Cardiac fibroblast (primary cell): Measurements from ENCODE around the gene KCNMB2.
"Not testable (repeated sequence)": the region's sequence is repeated elsewhere in the genome, so short reads cannot be mapped to it uniquely, and the experiment has no call there.

ENCODE experiments used
- DNase-seq, 2 donors: peaks; one replicate each; pipeline versions ENCODE4 v3.0.0 to v3.0.0-alpha.2; 2010; ENCODE audit warnings: low read depth in 2 of 2
- H3K4me3 ChIP-seq, 2 donors: replicated peaks in 1 of 2; 1 replicate in 1 of 2; 2 replicates in 1 of 2; pipeline ENCODE4 v1.5.1; 2011; ENCODE audit warnings: low read depth in 2 of 2, low read length in 2 of 2, mild to moderate bottlenecking in 2 of 2, moderate library complexity in 1 of 2
- TF ChIP-seq, protein P1 (sequence below): IDR thresholded peaks from one replicate; pipeline ENCODE4 v1.5.1; 2011; ENCODE audit warnings: low read depth, mild to moderate bottlenecking, low read length, inconsistent platforms

KCNMB2 gene

DNA sequence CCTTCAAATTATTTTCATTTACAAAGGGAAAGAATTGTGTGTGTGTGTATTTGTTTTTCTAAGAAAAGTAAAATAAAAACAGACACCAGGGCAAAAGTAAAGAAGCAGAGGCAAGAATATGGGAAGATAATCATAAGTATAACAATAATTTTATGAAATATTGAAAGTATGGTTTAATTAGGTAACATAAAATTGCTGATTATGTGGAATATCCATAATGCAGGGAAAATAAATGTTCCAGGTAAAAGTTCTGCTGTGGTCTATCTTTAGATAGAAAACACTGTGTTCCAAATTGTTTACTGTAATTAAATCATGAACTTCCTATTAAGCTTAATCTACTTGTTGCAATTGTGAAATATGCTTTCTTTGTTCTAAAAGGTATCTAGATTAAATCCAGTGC, 25.7 kb upstream of the KCNMB2 start:
- TF ChIP-seq, protein P1, sequence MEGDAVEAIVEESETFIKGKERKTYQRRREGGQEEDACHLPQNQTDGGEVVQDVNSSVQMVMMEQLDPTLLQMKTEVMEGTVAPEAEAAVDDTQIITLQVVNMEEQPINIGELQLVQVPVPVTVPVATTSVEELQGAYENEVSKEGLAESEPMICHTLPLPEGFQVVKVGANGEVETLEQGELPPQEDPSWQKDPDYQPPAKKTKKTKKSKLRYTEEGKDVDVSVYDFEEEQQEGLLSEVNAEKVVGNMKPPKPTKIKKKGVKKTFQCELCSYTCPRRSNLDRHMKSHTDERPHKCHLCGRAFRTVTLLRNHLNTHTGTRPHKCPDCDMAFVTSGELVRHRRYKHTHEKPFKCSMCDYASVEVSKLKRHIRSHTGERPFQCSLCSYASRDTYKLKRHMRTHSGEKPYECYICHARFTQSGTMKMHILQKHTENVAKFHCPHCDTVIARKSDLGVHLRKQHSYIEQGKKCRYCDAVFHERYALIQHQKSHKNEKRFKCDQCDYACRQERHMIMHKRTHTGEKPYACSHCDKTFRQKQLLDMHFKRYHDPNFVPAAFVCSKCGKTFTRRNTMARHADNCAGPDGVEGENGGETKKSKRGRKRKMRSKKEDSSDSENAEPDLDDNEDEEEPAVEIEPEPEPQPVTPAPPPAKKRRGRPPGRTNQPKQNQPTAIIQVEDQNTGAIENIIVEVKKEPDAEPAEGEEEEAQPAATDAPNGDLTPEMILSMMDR: no peak
- no peak for DNase-seq
- H3K4me3 ChIP-seq: no peak overlapping the region

GRCh38 chr3:178512647-178513046, 23.6 kb upstream of the KCNMB2 start:
- no peak overlapping the region for H3K4me3 ChIP-seq
- TF ChIP-seq, protein P1: no peak
- DNase-seq: no peak

DNA sequence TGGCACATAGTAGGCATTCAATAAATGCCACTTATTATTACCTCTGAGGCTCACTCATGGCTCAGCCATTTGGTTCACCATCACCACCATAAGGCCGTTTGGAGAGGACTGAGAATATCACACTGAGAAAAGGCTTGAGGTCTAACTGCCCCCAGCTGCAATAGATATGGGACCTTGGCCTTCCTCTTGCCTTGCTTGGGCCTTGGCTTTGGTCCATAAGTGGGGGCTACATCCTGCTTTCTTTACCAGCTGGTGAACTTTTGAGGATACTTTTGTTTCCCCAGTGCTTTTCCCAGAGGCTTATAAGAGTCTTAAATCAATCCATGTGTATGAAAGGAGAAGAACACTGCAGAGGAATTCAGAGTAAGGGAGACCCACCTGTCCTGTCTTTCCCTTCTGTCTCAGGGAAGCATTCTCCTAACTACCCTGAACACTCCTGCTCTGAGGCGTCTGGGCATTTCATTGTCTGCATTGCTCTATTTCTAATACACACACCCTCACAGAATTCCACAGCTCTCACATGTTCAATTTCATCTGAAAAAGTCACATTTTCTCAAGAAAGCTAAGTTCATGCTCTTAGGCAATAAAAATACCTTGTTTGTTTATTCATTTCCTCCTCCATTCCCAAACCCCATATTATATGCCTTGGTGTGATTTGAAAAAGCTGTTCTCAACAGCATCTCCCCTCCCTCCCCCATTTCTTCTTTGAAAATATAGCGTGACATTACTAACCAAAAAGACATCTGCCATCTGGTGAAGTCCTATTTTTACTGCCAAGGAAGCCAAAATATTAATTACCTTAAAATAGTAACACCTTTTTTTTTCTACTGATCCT, 22.5 kb upstream of the KCNMB2 start:
- peak; percentile 22 to 47 for DNase-seq
- TF ChIP-seq, protein P1: no peak
- H3K4me3 ChIP-seq: no peak overlapping the region

DNA sequence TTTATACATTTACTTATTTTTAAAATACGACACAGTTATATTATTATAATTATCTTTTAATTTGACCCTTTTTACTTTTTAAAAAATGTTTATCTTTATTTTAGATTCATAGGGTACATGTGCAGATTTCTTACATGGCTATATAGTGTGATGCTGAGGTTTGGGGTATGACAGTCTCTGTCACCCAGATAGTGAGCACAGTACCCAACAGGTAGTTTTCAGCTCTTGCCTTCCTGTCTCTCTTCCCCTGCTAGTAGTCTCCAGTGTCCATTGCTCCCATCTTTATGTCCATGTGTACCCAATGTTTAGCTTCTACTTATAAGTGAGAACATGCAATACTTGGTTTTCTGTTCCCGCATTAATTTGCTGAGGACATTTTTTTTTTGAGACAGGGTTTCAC, 21.8 kb upstream of the KCNMB2 start:
- H3K4me3 ChIP-seq: no peak overlapping the region
- TF ChIP-seq, protein P1: no peak
- DNase-seq: no peak

- DNase-seq, H3K4me3 ChIP-seq: not testable (repeated sequence)
Observed at GRCh38 chr3:178515076-178515744, 21.0 kb upstream of the KCNMB2 start.

DNA sequence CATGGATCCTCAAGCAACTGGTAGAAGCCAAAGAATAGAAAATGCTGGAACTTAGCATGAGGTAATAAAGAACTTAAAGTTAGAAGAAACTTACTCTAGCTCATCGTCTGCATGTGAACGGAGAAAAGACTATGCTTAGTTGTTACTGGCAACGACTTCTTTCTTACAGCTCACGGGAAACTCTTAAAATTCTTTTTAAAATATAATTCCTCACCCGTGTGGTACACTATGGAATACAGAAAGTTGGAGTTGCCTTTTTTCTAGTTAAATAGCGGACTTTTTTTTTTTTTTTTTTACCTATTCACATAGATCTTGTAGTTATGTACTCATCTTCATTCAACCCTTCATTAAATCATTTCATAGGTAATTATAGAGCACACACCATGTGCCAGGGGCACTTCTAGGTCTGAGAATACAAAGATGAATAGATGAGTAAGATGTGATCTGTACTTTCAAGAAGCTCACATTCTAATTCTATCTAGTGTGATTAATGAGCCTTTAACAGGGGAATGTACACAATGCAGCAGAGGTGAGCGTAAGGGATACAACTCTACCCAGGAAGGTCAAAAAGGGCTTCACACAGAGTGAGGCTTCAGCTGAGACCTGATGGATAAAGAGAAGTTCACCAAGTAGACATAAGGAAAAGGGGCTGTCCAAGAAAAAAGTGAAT, 18.4 kb upstream of the KCNMB2 start:
- TF ChIP-seq, protein P1: no peak
- H3K4me3 ChIP-seq: no peak overlapping the region
- DNase-seq: no peak
